ENCODE measurements around the gene ANGEL1.
A peak's percentile ranks its signal among the peaks of the same experiment; 100 is the strongest.

ANGEL1 gene

GRCh38 chr14:76820700-76821099 lies 8.0 kb upstream of the ANGEL1 start:
- no peak for DNase-seq (ENCODE audit: low spot score)

GRCh38 chr14:76814726-76815645 lies 2.3 kb upstream of the ANGEL1 start:
- Histone ChIP-seq H3K4me3 (no peak overlapping the region), H3K27ac (peak overlapping the region in 1 of 2 donors; percentile 3)
- TF ChIP-seq CTCF (IDR thresholded peaks at IDR 0.05), result no peak
- DNase-seq (ENCODE audit: low spot score), result no peak

More at GRCh38 chr14:76820700-76821099, 8.0 kb upstream of the ANGEL1 start:
- no peak overlapping the region for H3K4me3 ChIP-seq
- TF ChIP-seq CTCF (IDR thresholded peaks at IDR 0.05), result no peak
- H3K27ac ChIP-seq, result no peak overlapping the region

- no peak for TF ChIP-seq CTCF (IDR thresholded peaks at IDR 0.05)
- Histone ChIP-seq H3K4me3 (peak overlapping the region; percentile 94), H3K27ac (peak overlapping the region; percentile 81 to 92)
- DNase-seq (ENCODE audit: low spot score), result no peak
Measured at GRCh38 chr14:76812093-76812421, 625 bp downstream of the ANGEL1 start.

GRCh38 chr14:76811561-76811960 lies 1.1 kb downstream of the ANGEL1 start:
- peak overlapping the region; percentile 94 for H3K4me3 ChIP-seq
- H3K27ac ChIP-seq, result peak overlapping the region in 1 of 2 donors; percentile 81
- no peak for TF ChIP-seq CTCF (IDR thresholded peaks at IDR 0.05)
- DNase-seq (ENCODE audit: low spot score), result no peak

- DNase-seq (ENCODE audit: low spot score), result no peak
Measured at GRCh38 chr14:76810953-76811400, 1.7 kb downstream of the ANGEL1 start.

GRCh38 chr14:76810525-76810924 lies 2.2 kb downstream of the ANGEL1 start:
- Histone ChIP-seq H3K27ac (peak overlapping the region in 1 of 2 donors; percentile 8), H3K4me3 (peak overlapping the region; percentile 94)
- no peak for TF ChIP-seq CTCF (IDR thresholded peaks at IDR 0.05)
- DNase-seq (ENCODE audit: low spot score), result no peak

More at GRCh38 chr14:76810953-76811400, 1.7 kb downstream of the ANGEL1 start:
- no peak for TF ChIP-seq CTCF (IDR thresholded peaks at IDR 0.05)
- Histone ChIP-seq H3K4me3 (peak overlapping the region; percentile 94), H3K27ac (peak overlapping the region; percentile 8 to 81)

GRCh38 chr14:76808990-76809389 lies 3.7 kb downstream of the ANGEL1 start:
- TF ChIP-seq CTCF (IDR thresholded peaks at IDR 0.05), result no peak
- DNase-seq (ENCODE audit: low spot score), result no peak
- no peak overlapping the region for H3K4me3 ChIP-seq
- H3K27ac ChIP-seq, result no peak overlapping the region

Data from coronary artery (tissue), 2 donors.